HG03432 (cell line): Measurements from ENCODE around the gene DIS3L2.

Source experiments
- ATAC-seq: cut with Tn5 transposase; IDR thresholded peaks from one replicate; pipeline ENCODE4 v1.9.1; 2021; ENCODE audit warnings: mild to moderate bottlenecking, moderate library complexity; ENCODE audit not compliant: unreplicated experiment

The DIS3L2 gene

GRCh38 chr2:232249096-232249495 lies 287.6 kb downstream of the DIS3L2 start:
- no peak for ATAC-seq

- ATAC-seq = no peak
Observed at GRCh38 chr2:232250246-232251175, 289.0 kb downstream of the DIS3L2 start.

GRCh38 chr2:232255033-232255432 lies 293.5 kb downstream of the DIS3L2 start:
- ATAC-seq = no peak

- no peak for ATAC-seq
Observed at GRCh38 chr2:232260075-232260474, 298.6 kb downstream of the DIS3L2 start.

- no peak for ATAC-seq
Observed at GRCh38 chr2:232261776-232262175, 300.3 kb downstream of the DIS3L2 start.

- no peak for ATAC-seq
Observed at GRCh38 chr2:232263295-232263694, 301.8 kb downstream of the DIS3L2 start.

- ATAC-seq = no peak
Observed at GRCh38 chr2:232264081-232264480, 302.6 kb downstream of the DIS3L2 start.

- no peak for ATAC-seq
Observed at GRCh38 chr2:232265329-232265728, 303.8 kb downstream of the DIS3L2 start.

GRCh38 chr2:232268636-232269165 lies 307.2 kb downstream of the DIS3L2 start:
- no peak for ATAC-seq

GRCh38 chr2:232269867-232270266 lies 308.4 kb downstream of the DIS3L2 start:
- ATAC-seq = no peak

- ATAC-seq = no peak
Observed at GRCh38 chr2:232273903-232274643, 312.6 kb downstream of the DIS3L2 start.

GRCh38 chr2:232275670-232276069 lies 314.2 kb downstream of the DIS3L2 start:
- no peak for ATAC-seq

- ATAC-seq = no peak
Observed at GRCh38 chr2:232276084-232276732, 314.7 kb downstream of the DIS3L2 start.

GRCh38 chr2:232276733-232277313 lies 315.3 kb downstream of the DIS3L2 start:
- ATAC-seq = no peak

- ATAC-seq = no peak
Observed at GRCh38 chr2:232278534-232278933, 317.0 kb downstream of the DIS3L2 start.

- ATAC-seq = no peak
Observed at GRCh38 chr2:232280341-232280740, 318.8 kb downstream of the DIS3L2 start.

- no peak for ATAC-seq
Observed at GRCh38 chr2:232281858-232282507, 320.5 kb downstream of the DIS3L2 start.

- no peak for ATAC-seq
Observed at GRCh38 chr2:232282508-232283055, 321.1 kb downstream of the DIS3L2 start.

- ATAC-seq = no peak
Observed at GRCh38 chr2:232286001-232286868, 324.7 kb downstream of the DIS3L2 start.
